Effector memory CD8-positive, alpha-beta T cell (primary cell): Measurements from ENCODE around the gene SH3BP5L.

ENCODE experiments used
- ATAC-seq: fragments of 150-1000 bp; cut with Tn5 transposase; replicated peaks from 2 replicates; pipeline ENCODE4 v1.10.0; 2021; ENCODE audit warnings: mild to moderate bottlenecking, moderate library complexity
- DNase-seq, 3 experiments: peaks; one replicate each; pipeline ENCODE4 v3.0.0; 2021
- H3K27ac Mint-ChIP-seq, 2 donors: one replicate each; pipeline ENCODE4 v1.8.0; 2022; ENCODE audit warnings: mild to moderate bottlenecking in 2 of 2, mixed read lengths in 2 of 2, moderate library complexity in 2 of 2
- H3K27me3 Mint-ChIP-seq, 2 donors: one replicate each; pipeline ENCODE4 v1.8.0; 2022; ENCODE audit warnings: mixed read lengths in 2 of 2
- H3K36me3 Mint-ChIP-seq: one replicate; pipeline ENCODE4 v1.8.0; 2022; ENCODE audit warnings: mild to moderate bottlenecking, moderate library complexity, mixed read lengths; ENCODE audit not compliant: insufficient read depth
- H3K4me1 Mint-ChIP-seq, 2 donors: one replicate each; pipeline ENCODE4 v1.8.0; 2022; ENCODE audit warnings: low read depth in 2 of 2, mixed read lengths in 2 of 2
- H3K4me3 Mint-ChIP-seq, 2 donors: one replicate each; pipeline ENCODE4 v1.8.0; 2022; ENCODE audit warnings: mild to moderate bottlenecking in 2 of 2, mixed read lengths in 2 of 2, moderate library complexity in 2 of 2
- H3K9me3 Mint-ChIP-seq, 2 donors: one replicate each; pipeline ENCODE4 v1.8.0; 2022; ENCODE audit warnings: mixed read lengths in 2 of 2

The SH3BP5L gene

GRCh38 chr1:248786156-248786555 lies 39.6 kb downstream of the SH3BP5L start:
- Mint-ChIP-seq H3K27me3 (peaks cover 50 to 61% of the 10 kb centered on the region in 2 donors), H3K4me1 (no peaks in the 10 kb centered on the region), H3K4me3 (no peak overlapping the region), H3K9me3 (peaks cover 0 to 3% of the 10 kb centered on the region in 2 donors), H3K36me3 (no peaks in the 10 kb centered on the region), H3K27ac (no peak overlapping the region)
- ATAC-seq: no peak
- no peak for DNase-seq

DNA sequence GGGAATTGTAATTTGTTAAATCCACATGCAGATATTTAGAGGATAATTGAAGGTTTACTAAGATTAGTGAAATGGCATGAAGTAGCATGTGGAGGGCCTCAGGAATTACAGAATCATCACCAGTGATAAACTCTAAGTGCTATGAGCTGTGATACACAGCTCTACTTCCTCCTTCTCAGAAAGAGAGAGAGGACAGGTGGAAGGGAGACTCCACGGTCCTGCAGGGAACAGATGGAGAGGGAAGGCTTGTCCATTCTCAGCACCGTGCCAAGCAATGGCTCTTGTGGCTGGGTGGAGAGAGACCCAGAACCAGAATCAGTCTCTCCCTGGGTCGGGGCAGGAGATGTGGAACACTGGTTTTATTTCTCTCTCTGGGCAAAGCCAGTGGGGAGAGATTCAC lies 42.3 kb downstream of the SH3BP5L start:
- Mint-ChIP-seq H3K36me3 (no peaks in the 10 kb centered on the region), H3K27ac (no peak overlapping the region), H3K9me3 (peaks cover 0 to 3% of the 10 kb centered on the region in 2 donors), H3K4me3 (no peak overlapping the region), H3K27me3 (peaks cover 64 to 82% of the 10 kb centered on the region in 2 donors), H3K4me1 (no peaks in the 10 kb centered on the region)
- ATAC-seq (no peak), DNase-seq (no peak)

DNA sequence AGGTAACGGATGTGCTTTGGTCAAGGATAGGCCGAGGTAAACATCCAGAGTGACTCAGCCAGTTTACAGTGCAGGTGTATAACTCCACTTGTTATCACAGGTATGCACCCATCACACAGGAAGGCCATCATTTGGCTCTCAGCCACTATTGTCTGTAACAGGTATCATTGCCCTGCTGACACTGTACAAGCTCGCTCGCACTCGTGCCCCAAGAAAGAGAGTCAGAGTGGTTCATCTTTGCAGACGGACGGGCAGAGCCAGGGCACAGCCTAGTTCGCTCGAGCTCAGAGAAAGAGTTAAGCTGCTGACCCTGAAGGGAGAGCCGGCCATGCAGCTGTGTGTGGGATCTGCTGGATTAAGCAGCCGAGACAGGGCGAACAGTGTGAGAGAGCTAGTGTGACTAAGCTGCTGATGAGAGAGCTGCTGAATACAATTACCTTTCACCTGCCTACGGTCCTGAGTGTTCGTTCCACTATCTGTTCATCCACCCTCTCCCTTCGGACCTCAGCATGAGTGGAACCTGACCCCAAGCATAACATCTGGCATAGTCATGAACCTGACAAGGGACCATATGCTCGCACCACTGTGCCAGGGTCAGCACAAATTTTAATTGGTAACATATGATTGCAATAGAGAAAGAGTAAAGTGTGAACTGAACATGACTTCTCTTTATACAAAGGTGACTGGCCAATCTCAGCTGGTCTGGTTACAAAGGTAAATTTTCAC lies 43.1 kb downstream of the SH3BP5L start:
- Mint-ChIP-seq H3K9me3 (peaks cover 0 to 3% of the 10 kb centered on the region in 2 donors), H3K4me3 (no peak overlapping the region), H3K27ac (no peak overlapping the region), H3K4me1 (no peaks in the 10 kb centered on the region), H3K36me3 (no peaks in the 10 kb centered on the region), H3K27me3 (peaks cover 61 to 79% of the 10 kb centered on the region in 2 donors)
- DNase-seq (no peak), ATAC-seq (no peak)

- H3K9me3 Mint-ChIP-seq: peaks cover 0 to 11% of the 10 kb centered on the region in 2 donors
- no peak for ATAC-seq
- no peak overlapping the region for H3K27ac Mint-ChIP-seq
- H3K4me1 Mint-ChIP-seq: no peaks in the 10 kb centered on the region
- no peak overlapping the region for H3K4me3 Mint-ChIP-seq
- no peak for DNase-seq
- peaks cover 71 to 82% of the 10 kb centered on the region in 2 donors for H3K27me3 Mint-ChIP-seq
- H3K36me3 Mint-ChIP-seq: no peaks in the 10 kb centered on the region
Measured at GRCh38 chr1:248779350-248779749, 46.4 kb downstream of the SH3BP5L start.

DNA sequence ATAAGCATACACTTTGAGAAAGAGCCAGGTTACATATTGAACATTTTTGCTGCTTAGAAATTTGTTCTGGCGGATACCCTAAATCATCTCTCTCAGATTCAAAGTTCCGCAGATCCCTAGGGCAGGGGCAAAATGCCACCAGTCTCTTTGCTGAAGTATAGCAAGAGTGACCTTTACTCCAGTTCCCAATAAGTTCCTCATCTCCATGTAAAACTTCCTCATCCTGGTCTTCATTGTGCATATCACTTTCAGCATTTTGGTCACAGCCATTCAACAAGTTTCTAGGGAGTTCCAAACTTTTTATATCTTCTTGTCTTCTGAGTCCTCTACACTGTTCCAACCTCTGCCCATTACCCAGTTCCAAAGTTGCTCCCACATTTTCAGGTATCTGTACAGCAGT lies 46.8 kb downstream of the SH3BP5L start:
- H3K36me3 Mint-ChIP-seq: no peaks in the 10 kb centered on the region
- ATAC-seq (no peak), DNase-seq (no peak)
- peaks cover 71 to 78% of the 10 kb centered on the region in 2 donors for H3K27me3 Mint-ChIP-seq
- peaks cover 0 to 11% of the 10 kb centered on the region in 2 donors for H3K9me3 Mint-ChIP-seq
- no peaks in the 10 kb centered on the region for H3K4me1 Mint-ChIP-seq
- no peak overlapping the region for H3K27ac Mint-ChIP-seq
- no peak overlapping the region for H3K4me3 Mint-ChIP-seq

DNA sequence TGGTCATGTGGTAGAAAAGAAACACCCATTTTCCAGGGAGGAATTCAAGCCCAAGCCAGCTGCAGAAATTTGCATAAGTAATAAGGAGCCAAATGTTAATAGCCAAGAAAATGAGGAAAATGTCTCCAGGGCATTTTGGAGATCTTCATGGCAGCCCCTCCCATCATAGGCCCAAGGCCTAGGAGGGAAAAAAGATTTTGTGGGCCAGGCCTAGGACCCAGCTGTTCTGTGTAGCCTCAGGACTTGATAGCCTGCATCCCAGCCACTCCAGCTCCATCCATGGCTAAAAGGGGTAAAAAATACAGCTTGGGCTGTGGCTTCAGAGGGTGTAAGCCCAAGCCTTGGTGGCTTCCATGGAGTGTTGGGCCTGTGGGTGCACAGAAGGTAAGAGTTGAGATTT lies 48.7 kb downstream of the SH3BP5L start:
- H3K27ac Mint-ChIP-seq: no peak overlapping the region
- no peaks in the 10 kb centered on the region for H3K4me1 Mint-ChIP-seq
- ATAC-seq (no peak), DNase-seq (no peak)
- H3K27me3 Mint-ChIP-seq: peaks cover 55 to 59% of the 10 kb centered on the region in 2 donors
- peaks cover 0 to 11% of the 10 kb centered on the region in 2 donors for H3K9me3 Mint-ChIP-seq
- no peaks in the 10 kb centered on the region for H3K36me3 Mint-ChIP-seq
- H3K4me3 Mint-ChIP-seq: no peak overlapping the region

GRCh38 chr1:248775441-248775840 lies 50.3 kb downstream of the SH3BP5L start:
- H3K36me3 Mint-ChIP-seq: no peaks in the 10 kb centered on the region
- peaks cover 0 to 8% of the 10 kb centered on the region in 2 donors for H3K9me3 Mint-ChIP-seq
- H3K4me1 Mint-ChIP-seq: no peaks in the 10 kb centered on the region
- H3K27ac Mint-ChIP-seq: no peak overlapping the region
- peaks cover 42 to 43% of the 10 kb centered on the region in 2 donors for H3K27me3 Mint-ChIP-seq
- DNase-seq (no peak), ATAC-seq (no peak)
- no peak overlapping the region for H3K4me3 Mint-ChIP-seq
